Memory B cell (primary cell): ENCODE measurements around the gene C1QTNF7.

ENCODE experiments used
- ATAC-seq: fragments of 150-1000 bp; cut with Tn5 transposase; 2 replicates; pipeline ENCODE4 v1.10.0; 2021; ENCODE audit warnings: low read depth, mild to moderate bottlenecking, moderate library complexity
- DNase-seq, 2 donors: peaks; one replicate each; pipeline ENCODE4 v3.0.0; 2022; ENCODE audit warnings: low spot score in 2 of 2
- H3K27ac Mint-ChIP-seq: one replicate; pipeline ENCODE4 v1.8.0; 2022; ENCODE audit warnings: mild to moderate bottlenecking, moderate library complexity, mixed read lengths
- H3K27me3 Mint-ChIP-seq: one replicate; pipeline ENCODE4 v1.8.0; 2022; ENCODE audit warnings: mixed read lengths
- H3K36me3 Mint-ChIP-seq: one replicate; pipeline ENCODE4 v1.8.0; 2022; ENCODE audit warnings: mild to moderate bottlenecking, mixed read lengths
- H3K4me1 Mint-ChIP-seq: one replicate; pipeline ENCODE4 v1.8.0; 2022; ENCODE audit warnings: mixed read lengths
- H3K4me3 Mint-ChIP-seq: one replicate; pipeline ENCODE4 v1.8.0; 2022; ENCODE audit warnings: mild to moderate bottlenecking, moderate library complexity, mixed read lengths
- H3K9me3 Mint-ChIP-seq: one replicate; pipeline ENCODE4 v1.8.0; 2022; ENCODE audit warnings: mixed read lengths

Gene C1QTNF7

DNA sequence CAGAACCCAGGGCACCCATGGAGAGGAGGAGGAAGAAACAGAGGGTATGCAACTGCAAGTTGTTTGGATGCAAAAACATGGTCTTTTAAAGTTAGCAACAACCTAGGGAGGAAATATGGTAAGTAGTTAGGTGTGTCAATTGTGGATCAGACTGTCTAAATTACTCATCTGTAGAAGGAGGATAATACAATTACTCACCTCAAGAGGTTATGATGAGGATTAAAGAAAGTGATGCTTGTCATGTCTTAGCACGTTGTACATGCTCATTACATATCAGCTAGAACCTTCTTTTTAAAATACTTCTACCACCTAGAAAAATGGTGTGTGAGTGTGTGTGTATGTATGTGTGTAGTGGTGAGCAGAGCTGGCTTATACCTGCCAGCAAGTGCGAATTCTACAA is 2.3 kb upstream of the C1QTNF7 start:
- peaks cover 2% of the 10 kb centered on the region for H3K9me3 Mint-ChIP-seq
- H3K4me1 Mint-ChIP-seq: peaks cover 8% of the 10 kb centered on the region
- peaks cover 5% of the 10 kb centered on the region for H3K27me3 Mint-ChIP-seq
- ATAC-seq (no peak), DNase-seq (no peak)
- H3K27ac Mint-ChIP-seq: no peak overlapping the region
- no peak overlapping the region for H3K4me3 Mint-ChIP-seq
- peaks cover 2% of the 10 kb centered on the region for H3K36me3 Mint-ChIP-seq

DNA sequence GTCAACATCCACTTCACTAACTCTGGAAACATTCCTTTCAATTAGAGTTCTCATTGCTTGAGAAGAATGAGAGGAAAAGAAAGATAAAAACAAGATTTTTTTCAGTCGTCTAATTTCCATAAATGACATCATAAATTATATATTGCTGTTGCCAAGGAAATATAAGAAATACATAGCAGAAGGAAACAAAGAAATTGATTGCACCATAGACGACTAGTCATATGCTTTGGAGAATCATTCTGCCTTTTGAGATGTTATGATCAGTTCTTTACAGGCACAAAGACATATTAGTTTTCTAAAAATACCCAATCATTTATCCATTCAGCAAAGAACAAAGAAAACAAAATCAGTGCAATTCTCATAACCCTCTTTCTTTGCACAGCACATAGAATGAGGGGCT is 672 bp upstream of the C1QTNF7 start:
- ATAC-seq (no peak), DNase-seq (no peak)
- peaks cover 8% of the 10 kb centered on the region for H3K4me1 Mint-ChIP-seq
- peaks cover 4% of the 10 kb centered on the region for H3K36me3 Mint-ChIP-seq
- H3K9me3 Mint-ChIP-seq: peaks cover 5% of the 10 kb centered on the region
- no peak overlapping the region for H3K27ac Mint-ChIP-seq
- H3K4me3 Mint-ChIP-seq: no peak overlapping the region
- peaks cover 8% of the 10 kb centered on the region for H3K27me3 Mint-ChIP-seq

DNA sequence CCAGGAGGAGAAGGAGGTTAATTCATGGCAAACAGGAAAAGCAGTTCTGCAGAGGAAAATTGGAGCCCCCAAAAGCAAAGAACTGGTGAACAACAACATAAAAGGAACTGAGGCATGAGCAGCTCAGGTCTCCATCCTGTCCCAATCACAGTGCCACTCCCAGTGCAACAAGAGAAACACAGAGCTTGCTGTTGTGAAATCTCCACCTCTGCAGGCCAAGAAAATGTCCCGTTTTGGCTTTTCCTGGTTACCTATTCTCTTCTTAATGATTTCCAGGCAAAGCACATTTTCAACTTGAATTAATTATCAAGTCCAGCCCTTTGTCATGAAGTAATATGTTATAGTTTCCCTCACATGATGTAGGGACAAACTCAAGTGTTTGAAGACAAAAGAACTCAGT is 778 bp downstream of the C1QTNF7 start:
- peaks cover 4% of the 10 kb centered on the region for H3K9me3 Mint-ChIP-seq
- peaks cover 4% of the 10 kb centered on the region for H3K36me3 Mint-ChIP-seq
- DNase-seq (no peak), ATAC-seq (no peak)
- peaks cover 8% of the 10 kb centered on the region for H3K4me1 Mint-ChIP-seq
- H3K27me3 Mint-ChIP-seq: peaks cover 7% of the 10 kb centered on the region
- H3K27ac Mint-ChIP-seq: no peak overlapping the region
- no peak overlapping the region for H3K4me3 Mint-ChIP-seq

DNA sequence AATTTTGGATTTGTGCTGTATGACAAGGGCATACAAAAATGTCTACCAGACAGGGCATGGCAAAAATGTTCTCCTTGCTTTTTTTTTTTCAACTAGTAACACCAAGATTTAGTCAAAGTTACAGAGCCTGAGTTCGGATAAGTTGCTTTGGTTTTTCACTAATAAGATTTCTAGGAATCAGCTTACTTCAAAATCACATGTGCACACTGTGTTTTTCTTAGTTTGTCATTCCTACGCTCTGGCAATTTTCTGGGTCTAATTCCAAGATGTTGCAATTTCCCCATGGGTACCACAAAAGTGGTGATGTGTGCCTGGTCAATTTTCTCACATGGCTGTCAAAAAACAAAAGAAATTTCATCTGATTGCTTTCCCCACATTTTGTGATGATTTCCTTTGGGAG is 6.3 kb downstream of the C1QTNF7 start:
- H3K36me3 Mint-ChIP-seq: peaks cover 3% of the 10 kb centered on the region
- ATAC-seq (no peak), DNase-seq (no peak)
- H3K4me1 Mint-ChIP-seq: no peaks in the 10 kb centered on the region
- peaks cover 3% of the 10 kb centered on the region for H3K9me3 Mint-ChIP-seq
- no peak overlapping the region for H3K4me3 Mint-ChIP-seq
- H3K27me3 Mint-ChIP-seq: peaks cover 7% of the 10 kb centered on the region
- H3K27ac Mint-ChIP-seq: no peak overlapping the region

DNA sequence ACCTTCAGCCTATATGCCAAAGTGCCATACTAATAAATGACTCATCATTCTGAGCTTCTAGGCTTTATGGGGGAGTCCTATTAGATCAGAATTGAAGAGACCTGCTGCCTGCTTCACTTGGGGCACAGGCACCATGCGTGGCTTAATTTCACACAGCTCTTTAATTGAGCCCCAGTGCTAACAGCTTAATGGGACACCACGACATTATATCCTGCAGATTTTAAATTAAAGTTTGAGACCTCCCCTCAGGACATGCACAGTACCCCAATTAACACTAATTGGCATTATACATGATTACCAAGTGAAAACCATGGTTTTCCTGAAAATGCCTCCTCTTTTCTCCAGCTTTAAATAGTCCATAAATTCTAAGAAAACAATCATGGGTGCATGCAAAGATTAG is 6.8 kb downstream of the C1QTNF7 start:
- Mint-ChIP-seq H3K27me3 (peaks cover 7% of the 10 kb centered on the region), H3K4me3 (no peak overlapping the region), H3K9me3 (peaks cover 3% of the 10 kb centered on the region), H3K36me3 (peaks cover 3% of the 10 kb centered on the region), H3K27ac (no peak overlapping the region), H3K4me1 (no peaks in the 10 kb centered on the region)
- DNase-seq (no peak), ATAC-seq (no peak)

DNA sequence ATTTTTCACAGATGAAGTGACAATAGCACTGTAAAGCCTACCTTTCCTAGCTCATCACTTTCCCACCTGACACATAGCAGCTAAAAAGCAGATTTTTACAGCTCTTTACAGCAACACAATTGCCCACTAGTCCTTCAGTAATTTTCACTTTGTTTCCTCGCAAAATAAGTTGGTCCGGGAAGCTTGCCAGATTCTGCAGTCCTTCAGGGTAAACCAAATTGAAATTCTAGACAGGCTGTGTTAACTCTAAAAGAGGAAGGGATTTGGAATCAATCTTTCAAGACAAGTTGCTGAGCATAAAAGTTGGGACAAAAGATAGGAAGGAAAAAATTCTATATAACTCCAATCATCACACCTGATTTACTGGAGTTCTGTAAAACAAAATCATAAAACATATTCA is 8.7 kb downstream of the C1QTNF7 start:
- H3K36me3 Mint-ChIP-seq: peaks cover 3% of the 10 kb centered on the region
- H3K27ac Mint-ChIP-seq: no peak overlapping the region
- H3K4me1 Mint-ChIP-seq: no peaks in the 10 kb centered on the region
- no peak overlapping the region for H3K4me3 Mint-ChIP-seq
- no peak for ATAC-seq
- no peak for DNase-seq
- peaks cover 3% of the 10 kb centered on the region for H3K9me3 Mint-ChIP-seq
- H3K27me3 Mint-ChIP-seq: peaks cover 7% of the 10 kb centered on the region

DNA sequence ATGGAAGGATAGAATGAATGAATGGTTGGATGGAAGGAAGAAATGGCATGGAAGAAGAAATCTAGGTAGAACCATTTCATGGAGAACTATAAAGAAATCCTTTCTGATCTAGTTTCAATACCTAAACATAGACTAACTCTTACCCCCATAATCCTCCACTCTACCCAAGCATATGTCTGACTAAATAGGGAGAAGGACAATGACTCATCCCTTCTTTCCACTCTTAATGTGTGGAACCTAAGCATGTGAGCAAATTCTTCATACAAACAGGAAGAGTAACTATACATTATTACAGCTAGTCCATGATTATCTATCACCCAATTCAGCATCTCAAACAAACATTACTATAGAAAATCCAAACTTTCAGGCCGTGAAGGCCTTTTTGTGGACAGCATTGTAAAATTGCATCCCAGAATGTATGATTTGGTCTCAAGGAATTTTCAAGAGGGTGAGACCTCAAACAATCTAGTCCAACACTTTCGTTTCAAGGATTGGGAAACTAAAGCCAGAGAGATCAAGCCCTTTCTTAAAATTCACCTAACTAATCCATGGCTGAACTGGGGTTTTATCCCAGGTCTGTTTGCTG is 11.2 kb downstream of the C1QTNF7 start:
- peaks cover 1% of the 10 kb centered on the region for H3K9me3 Mint-ChIP-seq
- H3K27ac Mint-ChIP-seq: no peak overlapping the region
- DNase-seq (no peak), ATAC-seq (no peak)
- H3K4me1 Mint-ChIP-seq: no peaks in the 10 kb centered on the region
- peaks cover 4% of the 10 kb centered on the region for H3K36me3 Mint-ChIP-seq
- H3K4me3 Mint-ChIP-seq: no peak overlapping the region
- peaks cover 6% of the 10 kb centered on the region for H3K27me3 Mint-ChIP-seq

DNA sequence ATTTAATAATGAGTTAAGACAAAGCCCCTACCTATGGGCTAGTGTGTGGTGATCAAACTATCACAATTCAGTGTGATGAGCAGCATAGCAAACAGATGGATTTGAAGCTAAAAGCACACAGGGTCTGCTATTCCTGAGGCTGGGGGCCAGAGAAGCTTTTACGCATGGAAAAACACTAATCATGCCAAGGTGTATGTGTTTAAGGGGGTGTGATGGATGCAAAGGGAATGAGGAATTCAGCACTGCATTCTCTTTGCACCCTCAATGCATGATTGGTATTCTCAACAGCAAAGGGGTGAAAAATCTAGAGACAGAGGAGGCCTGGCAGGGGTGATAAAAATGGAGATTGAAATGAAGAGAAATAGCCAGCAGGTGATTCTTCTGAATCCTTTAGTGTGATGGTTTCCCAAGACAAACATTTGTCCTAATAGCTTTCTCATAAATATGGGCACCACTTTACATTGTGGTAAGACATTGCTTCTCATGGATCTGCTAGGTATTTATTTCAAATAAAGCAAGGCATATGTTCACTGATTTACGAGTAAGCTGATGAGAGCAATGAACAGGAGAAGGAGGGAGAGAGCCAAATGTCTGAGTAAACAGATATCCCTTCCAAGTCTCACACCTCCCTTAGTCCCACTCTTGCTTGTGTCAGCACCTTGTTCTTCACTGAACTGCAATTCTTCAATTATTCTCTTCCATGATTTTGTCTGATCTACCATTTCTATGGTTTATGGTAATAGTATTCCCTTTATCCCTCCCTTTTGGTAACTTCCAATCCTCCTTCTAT is 15.7 kb downstream of the C1QTNF7 start:
- Mint-ChIP-seq H3K9me3 (peaks cover 1% of the 10 kb centered on the region), H3K27me3 (peaks cover 7% of the 10 kb centered on the region), H3K4me1 (peaks cover 2% of the 10 kb centered on the region), H3K27ac (no peak overlapping the region), H3K36me3 (peaks cover 4% of the 10 kb centered on the region), H3K4me3 (no peak overlapping the region)
- DNase-seq: no peak
- ATAC-seq: no peak

DNA sequence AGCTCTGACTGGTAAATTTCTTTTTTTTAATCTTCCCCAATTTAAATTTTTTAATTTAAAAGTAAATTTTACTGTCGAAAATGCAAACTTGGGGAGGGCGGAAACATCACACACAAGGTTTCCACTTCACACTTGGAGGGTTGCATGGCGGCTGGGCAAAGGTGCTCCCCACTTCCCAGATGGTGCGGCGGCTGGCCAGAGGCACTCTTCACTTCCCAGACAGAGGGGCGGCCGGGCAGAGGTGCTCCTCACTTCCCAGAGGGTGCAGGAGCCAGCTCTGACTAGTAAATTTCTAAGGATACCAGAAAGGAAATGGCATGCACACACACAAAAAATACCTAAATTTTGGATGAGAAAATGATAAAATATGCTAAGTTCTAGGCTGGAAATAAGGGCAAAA is 16.4 kb downstream of the C1QTNF7 start:
- Mint-ChIP-seq H3K4me3 (no peak overlapping the region), H3K9me3 (peaks cover 1% of the 10 kb centered on the region), H3K4me1 (peaks cover 2% of the 10 kb centered on the region), H3K27me3 (peaks cover 7% of the 10 kb centered on the region), H3K27ac (no peak overlapping the region), H3K36me3 (peaks cover 4% of the 10 kb centered on the region)
- ATAC-seq (no peak), DNase-seq (no peak)

DNA sequence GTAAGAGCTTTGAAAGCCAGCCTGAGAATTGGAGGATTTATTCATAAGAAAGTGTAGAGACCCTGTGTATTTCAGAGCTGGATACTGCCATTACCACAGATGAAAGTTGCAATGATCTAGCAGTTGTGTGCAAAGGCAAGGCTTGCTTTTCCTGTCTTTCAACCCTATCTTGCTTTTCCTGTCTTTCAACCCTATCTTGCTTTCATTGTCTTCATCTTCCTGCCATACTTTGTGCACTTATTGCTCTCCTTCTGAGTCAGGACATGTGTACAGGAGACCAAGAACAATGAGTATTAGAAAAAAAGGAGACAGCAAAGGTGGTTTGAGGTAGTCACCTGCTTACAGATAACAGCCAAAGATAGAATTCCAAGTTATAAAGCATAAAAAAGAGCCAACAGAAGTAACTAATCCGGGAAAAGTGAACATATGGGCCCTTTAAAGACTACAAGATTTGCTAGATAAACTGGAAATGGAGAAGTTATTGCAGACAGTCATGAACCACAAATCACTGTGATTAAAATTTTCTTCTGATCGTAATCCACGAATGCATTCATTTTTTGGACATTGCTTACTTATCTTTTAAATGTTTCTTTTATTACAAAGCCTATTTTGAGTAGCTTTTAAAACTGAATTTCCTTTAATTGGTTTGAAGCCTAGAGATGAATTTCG is 17.2 kb downstream of the C1QTNF7 start:
- H3K4me3 Mint-ChIP-seq: no peak overlapping the region

DNA sequence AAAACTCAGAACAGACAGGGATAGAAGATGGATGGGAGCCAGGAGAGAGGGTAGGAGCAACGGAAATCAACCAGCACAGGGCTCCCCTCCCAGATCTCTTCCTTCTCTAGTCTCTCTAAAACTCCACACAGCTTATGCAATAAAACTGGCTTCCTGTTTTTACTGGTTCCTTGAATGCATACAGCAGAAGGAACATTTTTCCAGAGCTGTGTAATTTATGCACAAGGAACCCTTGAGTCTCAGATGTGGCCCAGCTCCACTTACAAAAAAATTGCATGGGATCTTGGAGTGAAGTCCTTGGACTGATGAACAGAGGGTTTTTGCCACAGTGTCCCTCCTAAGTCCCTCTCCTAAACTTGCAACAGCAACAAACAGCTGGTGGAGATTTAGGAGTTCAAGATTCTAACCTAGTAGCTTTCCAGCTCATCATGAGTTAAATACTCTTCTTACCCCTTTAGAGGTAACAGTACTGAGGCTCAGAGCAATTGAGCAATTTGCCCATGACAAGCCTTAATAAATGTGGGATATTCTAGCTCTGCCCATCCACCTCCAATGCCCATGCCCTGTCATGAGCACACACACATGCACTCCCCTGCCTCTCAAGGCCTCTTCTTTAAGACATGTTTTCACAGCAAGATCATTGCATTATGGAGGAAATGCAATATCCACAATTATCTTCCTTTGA is 23.5 kb downstream of the C1QTNF7 start:
- H3K9me3 Mint-ChIP-seq: no peaks in the 10 kb centered on the region
- H3K27me3 Mint-ChIP-seq: peaks cover 7% of the 10 kb centered on the region
- H3K27ac Mint-ChIP-seq: no peak overlapping the region
- H3K36me3 Mint-ChIP-seq: peaks cover 2% of the 10 kb centered on the region
- H3K4me1 Mint-ChIP-seq: peaks cover 3% of the 10 kb centered on the region
- DNase-seq (no peak), ATAC-seq (no peak)
- H3K4me3 Mint-ChIP-seq: no peak overlapping the region

More for the DNA sequence above, 17.2 kb downstream of the C1QTNF7 start:
- Mint-ChIP-seq H3K4me1 (peaks cover 2% of the 10 kb centered on the region), H3K36me3 (peaks cover 4% of the 10 kb centered on the region), H3K27me3 (peaks cover 9% of the 10 kb centered on the region), H3K27ac (no peak overlapping the region), H3K9me3 (peaks cover 1% of the 10 kb centered on the region)
- ATAC-seq: no peak
- DNase-seq: no peak

DNA sequence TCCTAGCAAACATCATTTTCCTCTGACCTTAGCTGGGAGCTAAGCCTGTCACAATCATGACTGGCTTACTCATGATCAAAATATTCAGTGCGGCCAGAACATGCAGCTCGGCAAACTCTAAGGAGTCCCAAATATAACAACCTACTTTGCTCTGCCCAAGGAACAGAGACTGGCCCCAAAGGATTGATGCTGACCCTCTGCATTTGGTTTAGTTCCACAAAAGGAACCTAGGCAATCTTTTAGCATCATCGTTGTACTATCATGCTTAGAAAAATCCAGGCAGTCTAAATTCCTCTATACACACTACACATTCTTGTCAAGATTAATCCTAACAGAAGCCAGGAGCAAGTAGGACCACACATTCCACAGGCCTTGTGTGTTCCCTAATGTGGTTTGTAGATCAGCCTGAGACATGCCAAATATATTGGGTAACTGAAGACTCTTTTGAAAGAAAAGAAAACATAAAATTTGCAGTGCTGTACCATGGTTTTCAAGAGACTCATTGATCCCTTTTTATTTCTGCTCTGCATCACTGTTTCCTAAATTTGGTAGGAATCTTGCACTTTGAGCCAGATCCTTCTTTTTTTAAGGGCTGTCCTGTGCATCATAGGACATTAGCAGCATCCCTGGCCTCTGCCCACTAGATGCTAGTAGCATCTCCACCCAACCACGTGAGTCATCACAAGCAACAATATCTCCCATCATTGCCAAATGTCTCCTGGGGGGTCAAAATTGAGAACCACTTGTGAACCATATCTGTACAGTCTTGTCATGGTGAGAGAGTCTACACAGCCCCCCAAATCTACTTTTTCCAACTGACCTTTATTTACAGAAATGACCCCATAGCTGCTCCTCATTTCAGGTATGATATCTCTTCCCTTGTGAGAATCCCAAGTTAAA is 24.3 kb downstream of the C1QTNF7 start:
- peaks cover 4% of the 10 kb centered on the region for H3K27me3 Mint-ChIP-seq
- no peaks in the 10 kb centered on the region for H3K9me3 Mint-ChIP-seq
- no peak overlapping the region for H3K27ac Mint-ChIP-seq
- ATAC-seq (no peak), DNase-seq (no peak)
- H3K4me3 Mint-ChIP-seq: no peak overlapping the region
- H3K4me1 Mint-ChIP-seq: peaks cover 11% of the 10 kb centered on the region
- no peaks in the 10 kb centered on the region for H3K36me3 Mint-ChIP-seq

DNA sequence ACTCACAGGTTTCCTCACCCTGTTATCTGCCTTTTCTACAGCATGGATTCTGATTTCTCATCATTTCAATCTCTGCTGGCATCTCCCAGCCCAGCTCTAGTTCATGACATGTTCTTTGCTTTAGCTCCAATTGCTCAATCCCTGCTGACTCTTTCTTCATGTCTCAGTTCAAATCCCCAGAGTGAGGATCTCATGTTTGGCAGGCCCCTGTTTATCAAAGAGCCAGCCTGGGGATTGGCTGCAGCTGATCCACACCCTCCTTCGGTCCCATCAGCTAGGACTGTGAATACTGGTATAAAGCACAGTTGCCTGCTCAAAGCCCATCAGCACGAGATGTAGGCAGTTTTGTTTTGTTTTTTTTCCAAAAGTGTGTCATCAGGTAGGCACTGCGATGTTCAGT is 27.5 kb downstream of the C1QTNF7 start:
- DNase-seq: no peak
- Mint-ChIP-seq H3K4me1 (peaks cover 17% of the 10 kb centered on the region), H3K27me3 (peaks cover 2% of the 10 kb centered on the region), H3K9me3 (no peaks in the 10 kb centered on the region), H3K27ac (no peak overlapping the region), H3K36me3 (no peaks in the 10 kb centered on the region), H3K4me3 (no peak overlapping the region)
- ATAC-seq: no peak
